Neural cell (in vitro differentiated cells): ENCODE results near the gene TMEM9.

ENCODE experiments used
- EP300 ChIP-seq: fragments of 450-650 bp; conservative IDR thresholded peaks from 2 replicates; pipeline ENCODE4 v1.6.1; 2014; ENCODE audit warnings: antibody characterized with exemption, mild to moderate bottlenecking, moderate library complexity; ENCODE audit not compliant: poor library complexity, severe bottlenecking
- EZH2 ChIP-seq: fragments of 200-600, 300-800 bp; shearing (Covaris generic), sonication (generic); IDR thresholded peaks from 2 replicates; pipeline ENCODE4 v1.6.1; 2014; ENCODE audit warnings: antibody characterized with exemption, low read length, borderline replicate concordance, mild to moderate bottlenecking; ENCODE audit not compliant: insufficient read depth, poor library complexity, severe bottlenecking
- POLR2AphosphoS5 ChIP-seq: IDR thresholded peaks from 2 replicates; pipeline ENCODE4 v1.6.1; 2012
- RAD21 ChIP-seq: fragments of 450-650 bp; conservative IDR thresholded peaks from 2 replicates; pipeline ENCODE4 v1.6.1; 2014; ENCODE audit warnings: antibody characterized with exemption, mild to moderate bottlenecking, moderate library complexity
- TAF1 ChIP-seq: IDR thresholded peaks from 2 replicates; pipeline ENCODE4 v1.6.1; 2012; ENCODE audit warnings: low read depth
- TF ChIP-seq, protein P1 (sequence below): fragments of 450-650 bp; IDR thresholded peaks from 2 replicates; pipeline ENCODE4 v1.5.1; 2014; ENCODE audit warnings: antibody characterized with exemption, mild to moderate bottlenecking, moderate library complexity; ENCODE audit not compliant: poor library complexity, severe bottlenecking

DNA sequence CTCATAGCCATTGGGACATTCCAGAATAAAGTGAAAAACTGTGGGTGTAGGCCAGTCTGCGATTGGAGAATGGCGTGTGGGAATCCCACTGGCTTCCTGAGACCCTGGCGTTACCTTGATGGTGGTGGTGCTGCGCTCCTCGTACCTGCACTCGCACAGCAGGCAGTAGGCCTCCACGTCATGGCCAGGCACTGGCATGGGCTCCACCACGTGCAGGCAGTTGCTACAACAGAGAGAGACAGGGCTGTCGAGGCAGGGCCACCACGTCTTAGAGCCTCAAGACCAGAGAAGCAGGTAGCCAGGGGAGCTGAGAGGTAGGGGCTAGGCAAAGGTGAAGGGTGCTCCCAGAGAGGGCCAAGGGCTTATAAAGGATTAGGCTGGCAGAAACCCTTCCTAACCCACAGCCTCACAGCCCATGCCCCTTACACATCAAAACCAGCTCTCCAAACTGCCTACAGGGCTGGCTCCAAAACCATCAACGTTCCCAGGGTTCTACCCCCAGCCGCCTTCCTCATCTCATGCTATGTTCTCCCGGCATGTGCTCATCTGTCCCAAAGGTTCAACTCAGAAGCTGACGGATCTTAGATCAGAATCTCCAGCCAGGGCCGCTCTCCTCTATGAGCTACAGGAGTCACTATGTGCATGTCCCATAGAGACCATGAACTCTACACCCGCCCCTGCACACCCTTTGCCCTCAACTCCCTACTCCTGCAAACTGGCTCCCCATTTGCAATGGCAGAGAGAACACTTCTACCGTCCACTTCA is 7.5 kb downstream of the TMEM9 start:
- TF ChIP-seq, protein P1, sequence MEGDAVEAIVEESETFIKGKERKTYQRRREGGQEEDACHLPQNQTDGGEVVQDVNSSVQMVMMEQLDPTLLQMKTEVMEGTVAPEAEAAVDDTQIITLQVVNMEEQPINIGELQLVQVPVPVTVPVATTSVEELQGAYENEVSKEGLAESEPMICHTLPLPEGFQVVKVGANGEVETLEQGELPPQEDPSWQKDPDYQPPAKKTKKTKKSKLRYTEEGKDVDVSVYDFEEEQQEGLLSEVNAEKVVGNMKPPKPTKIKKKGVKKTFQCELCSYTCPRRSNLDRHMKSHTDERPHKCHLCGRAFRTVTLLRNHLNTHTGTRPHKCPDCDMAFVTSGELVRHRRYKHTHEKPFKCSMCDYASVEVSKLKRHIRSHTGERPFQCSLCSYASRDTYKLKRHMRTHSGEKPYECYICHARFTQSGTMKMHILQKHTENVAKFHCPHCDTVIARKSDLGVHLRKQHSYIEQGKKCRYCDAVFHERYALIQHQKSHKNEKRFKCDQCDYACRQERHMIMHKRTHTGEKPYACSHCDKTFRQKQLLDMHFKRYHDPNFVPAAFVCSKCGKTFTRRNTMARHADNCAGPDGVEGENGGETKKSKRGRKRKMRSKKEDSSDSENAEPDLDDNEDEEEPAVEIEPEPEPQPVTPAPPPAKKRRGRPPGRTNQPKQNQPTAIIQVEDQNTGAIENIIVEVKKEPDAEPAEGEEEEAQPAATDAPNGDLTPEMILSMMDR, result no peak
- TF ChIP-seq EP300 (no peak), POLR2AphosphoS5 (no peak), RAD21 (no peak), EZH2 (no peak), TAF1 (no peak)
